H1 (cell line): ENCODE measurements around the gene HTR2B. TPM values are rescaled to one million over a fixed set of nuclear protein-coding genes. Genes with fewer than 3 reads are reported as not detected.

ENCODE experiments used
- CTCF ChIP-seq, 3 experiments: IDR thresholded peaks; 1 replicate in 2 of 3; 2 replicates in 1 of 3; pipeline versions ENCODE4 v1.5.1 to v1.6.1; 2011; ENCODE audit warnings: low read length in 3 of 3, mild to moderate bottlenecking in 3 of 3, inconsistent platforms in 2 of 3, low read depth in 1 of 3, moderate library complexity in 1 of 3; ENCODE audit not compliant: insufficient read depth in 1 of 3; ENCODE audit errors: control extremely low read depth in 1 of 3
- RFX5 ChIP-seq: IDR thresholded peaks from 2 replicates; pipeline ENCODE4 v1.6.1; 2011; ENCODE audit warnings: low read depth, low read length, improper control_type of control experiment, borderline replicate concordance
- TAF1 ChIP-seq: IDR thresholded peaks from 2 replicates; pipeline ENCODE4 v1.6.1; 2011; ENCODE audit warnings: mild to moderate bottlenecking, low read depth, low read length
- TEAD4 ChIP-seq: IDR thresholded peaks from 2 replicates; pipeline ENCODE4 v1.6.1; 2012; ENCODE audit warnings: low read depth, low read length, inconsistent platforms, mixed read lengths
- polyA plus RNA-seq, 7 experiments: library from polyadenylated mRNA; depleted of rRNA in 3 of 7; stranded (reverse) in 5 of 7; unstranded in 2 of 7; fragments of >200 nt in 5 of 7; fragments of 200-250 nt in 2 of 7; gene quantifications; 1 replicate in 5 of 7; 2 replicates in 1 of 7; 4 replicates in 1 of 7; pipeline versions ENCODE4 v1.2.1 to v1.2.3, GENCODE V29; 2011 to 2013; ENCODE audit warnings: missing spikeins in 2 of 7, mixed read lengths in 2 of 7
- total RNA-seq: library from RNA; stranded (reverse); fragmentation: NEBNext Ultra II Directional; extraction: Animal tissue kit (Norgen Biotek cat#: 25700); gene quantifications from 2 replicates; pipeline ENCODE4 v1.2.1, GENCODE V29; 2021

HTR2B gene
- total and polyA plus RNA-seq, 2 of the 8 experiments (the other 6 are each of a cell fraction or from before 2014, with no cell fraction given), result not detected

- no peak for TF ChIP-seq TAF1
- no peak for TF ChIP-seq RFX5
- TF ChIP-seq TEAD4, result no peak
- TF ChIP-seq CTCF (IDR thresholded peaks at IDR 0.05; ENCODE audit: control extremely low read depth in 1 of 3, insufficient read depth in 1 of 3, low read depth in 1 of 3, low read length in 3 of 3), result no peak
Observed at GRCh38 chr2:231170055-231170454, 45.2 kb upstream of the HTR2B start (continued).
